SJSA1 (cell line): ENCODE data around the gene IFITM5. TPM values are rescaled to one million over a fixed set of nuclear protein-coding genes. Genes with fewer than 3 reads are reported as not detected.
"Not testable (repeated sequence)": the region's sequence is repeated elsewhere in the genome, so short reads cannot be mapped to it uniquely, and the experiment has no call there.

Source experiments
- DNase-seq, 2 experiments: peaks; one replicate each; pipeline ENCODE4 v3.0.0-alpha.2; 2015 to 2020; ENCODE audit warnings: low spot score in 2 of 2, low read depth in 1 of 2
- H3K27ac ChIP-seq: fragments of 250-450 bp; sonication (Bioruptor Pico); 2 replicates; pipeline ENCODE4 v1.5.1; 2020; ENCODE audit warnings: mild to moderate bottlenecking, moderate library complexity
- H3K27me3 ChIP-seq: fragments of 250-450 bp; sonication (Bioruptor Pico); replicated peaks from 2 replicates; pipeline ENCODE4 v1.5.1; 2020; ENCODE audit warnings: mild to moderate bottlenecking, moderate library complexity
- H3K36me3 ChIP-seq: fragments of 250-450 bp; sonication (Bioruptor Pico); 2 replicates; pipeline ENCODE4 v1.5.1; 2020; ENCODE audit warnings: mild to moderate bottlenecking
- H3K4me1 ChIP-seq: fragments of 250-450 bp; sonication (Bioruptor Pico); replicated peaks from 2 replicates; pipeline ENCODE4 v1.6.1; 2021; ENCODE audit warnings: mild to moderate bottlenecking
- H3K4me3 ChIP-seq: fragments of 250-450 bp; sonication (Bioruptor Pico); 2 replicates; pipeline ENCODE4 v1.5.1; 2020; ENCODE audit warnings: mild to moderate bottlenecking
- H3K9me3 ChIP-seq: fragments of 250-450 bp; sonication (Bioruptor Pico); replicated peaks from 2 replicates; pipeline ENCODE4 v1.5.1; 2020; ENCODE audit warnings: mild to moderate bottlenecking
- total RNA-seq: library from RNA; depleted of rRNA; stranded (reverse); fragments of >200 nt; shearing (Covaris generic); gene quantifications from 2 replicates; pipeline ENCODE4 v1.2.3, GENCODE V29; 2014

The IFITM5 gene
- total RNA-seq, 1 experiment from 2014 or later: not detected

GRCh38 chr11:271319-271715, 28.0 kb downstream of the IFITM5 start:
- no peaks in the 10 kb centered on the region for H3K9me3 ChIP-seq
- no peak overlapping the region for H3K4me3 ChIP-seq
- no peaks in the 10 kb centered on the region for H3K36me3 ChIP-seq
- peaks cover 7% of the 10 kb centered on the region for H3K27me3 ChIP-seq
- no peak overlapping the region for H3K27ac ChIP-seq
- DNase-seq: peak in 1 of 2 experiments; percentile 35
- H3K4me1 ChIP-seq: peaks cover 18% of the 10 kb centered on the region

GRCh38 chr11:270451-271318, 28.6 kb downstream of the IFITM5 start:
- H3K4me1 ChIP-seq: peaks cover 18% of the 10 kb centered on the region

DNA sequence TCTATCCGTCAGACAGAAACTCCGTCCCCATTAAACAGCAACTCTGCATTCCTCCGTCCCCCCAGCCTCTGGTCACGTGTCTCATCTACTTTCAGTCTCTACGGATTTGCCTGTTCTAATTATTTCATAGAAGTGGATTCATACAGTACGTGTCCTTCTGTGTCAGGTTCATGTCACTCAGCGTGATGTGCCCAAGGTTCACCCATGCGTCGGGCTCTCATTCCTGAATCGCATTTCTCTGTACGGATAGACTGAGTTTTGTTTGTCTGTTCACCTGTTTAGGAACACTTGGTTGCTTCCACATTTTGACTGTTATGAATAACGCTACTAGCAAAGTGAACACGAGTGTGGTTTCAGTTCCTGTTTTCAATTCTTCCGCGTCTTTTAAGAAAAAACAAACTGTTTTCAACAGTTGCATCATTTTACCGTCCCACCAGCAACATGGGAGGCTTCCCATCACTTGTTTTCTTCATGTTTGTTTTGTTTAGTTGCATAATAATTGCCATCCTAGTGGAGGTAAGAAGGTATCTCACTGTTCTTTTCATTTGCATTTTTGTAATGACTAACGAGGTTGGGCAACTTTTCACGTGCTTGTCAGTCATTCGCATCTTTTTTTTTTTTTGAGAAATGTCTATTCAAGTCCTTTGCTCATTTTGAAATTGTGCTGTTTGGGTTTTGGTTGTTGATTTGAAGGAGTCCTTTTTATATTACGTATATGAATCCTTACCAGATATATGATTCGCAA, 30.0 kb downstream of the IFITM5 start:
- DNase-seq: no peak
- H3K36me3 ChIP-seq: no peaks in the 10 kb centered on the region
- H3K27ac ChIP-seq: peak overlapping the region; percentile 20; the same call in 1 of the 2 replicates
- no peaks in the 10 kb centered on the region for H3K9me3 ChIP-seq
- peak overlapping the region; percentile 17 for H3K4me3 ChIP-seq
- H3K27me3 ChIP-seq: 0 out of 2 replicates have a peak, but pooled peaks cover 5% of the 10 kb centered on the region
- peaks cover 18% of the 10 kb centered on the region for H3K4me1 ChIP-seq

More at GRCh38 chr11:270451-271318, 28.6 kb downstream of the IFITM5 start:
- Histone ChIP-seq H3K36me3 (no peaks in the 10 kb centered on the region), H3K27ac (no peak overlapping the region), H3K9me3 (no peaks in the 10 kb centered on the region), H3K4me3 (no peak overlapping the region), H3K27me3 (peaks cover 7% of the 10 kb centered on the region; the same call in 1 of the 2 replicates)
- DNase-seq: peak in 1 of 2 experiments; percentile 39

GRCh38 chr11:268716-269145, 30.6 kb downstream of the IFITM5 start:
- not testable (repeated sequence) for H3K36me3 ChIP-seq, H3K27me3 ChIP-seq, H3K27ac ChIP-seq, H3K9me3 ChIP-seq
- peaks cover 18% of the 10 kb centered on the region for H3K4me1 ChIP-seq
- peak; percentile 83 to 84 for DNase-seq
- H3K4me3 ChIP-seq: peak overlapping the region; percentile 17

- Histone ChIP-seq H3K9me3 (no peaks in the 10 kb centered on the region), H3K4me1 (peaks cover 18% of the 10 kb centered on the region), H3K36me3 (no peaks in the 10 kb centered on the region), H3K27me3 (no peaks in the 10 kb centered on the region), H3K4me3 (no peak overlapping the region), H3K27ac (no peak overlapping the region)
- DNase-seq: no peak
These were observed 31.8 kb downstream of the IFITM5 start for GRCh38 chr11:267491-267994.

DNA sequence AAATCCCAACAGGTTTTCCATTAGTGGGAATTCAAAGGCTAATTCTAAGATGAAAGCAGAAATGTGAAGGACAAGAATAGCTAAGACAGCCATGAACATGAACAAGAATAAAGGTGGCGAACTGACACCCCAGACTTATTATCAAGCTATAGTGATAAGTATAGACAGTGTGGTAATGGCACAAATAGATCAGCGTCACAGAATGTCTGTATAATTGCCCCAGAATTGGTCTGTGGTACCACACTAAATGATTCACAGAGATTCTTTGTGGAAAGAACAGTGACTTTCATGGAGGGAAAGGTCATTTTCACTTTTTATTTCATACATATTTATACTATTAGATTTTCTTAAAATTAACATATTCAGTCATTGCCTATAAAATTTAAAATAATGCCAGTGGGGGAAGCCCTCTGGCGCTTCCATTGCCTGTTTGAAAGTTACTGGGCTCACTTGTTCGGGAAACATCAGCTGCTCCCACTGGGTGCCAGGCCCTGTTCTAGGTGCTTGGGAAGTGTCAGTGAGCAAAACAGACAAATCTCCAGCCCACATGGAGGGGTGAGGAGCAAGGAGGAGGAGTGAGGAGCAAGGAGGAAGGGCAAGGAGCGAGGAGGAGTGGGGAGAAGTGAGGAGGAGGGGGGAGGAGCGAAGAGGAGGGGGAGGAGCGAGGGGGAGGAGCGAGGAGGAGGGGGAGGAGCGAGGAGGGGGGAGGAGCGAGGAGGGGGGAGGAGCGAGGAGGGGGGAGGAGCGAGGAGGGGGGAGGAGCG, 32.5 kb downstream of the IFITM5 start:
- Histone ChIP-seq H3K4me3 (no peak overlapping the region), H3K36me3 (no peaks in the 10 kb centered on the region), H3K27ac (no peak overlapping the region), H3K9me3 (no peaks in the 10 kb centered on the region), H3K4me1 (peaks cover 18% of the 10 kb centered on the region), H3K27me3 (no peaks in the 10 kb centered on the region)
- no peak for DNase-seq

DNA sequence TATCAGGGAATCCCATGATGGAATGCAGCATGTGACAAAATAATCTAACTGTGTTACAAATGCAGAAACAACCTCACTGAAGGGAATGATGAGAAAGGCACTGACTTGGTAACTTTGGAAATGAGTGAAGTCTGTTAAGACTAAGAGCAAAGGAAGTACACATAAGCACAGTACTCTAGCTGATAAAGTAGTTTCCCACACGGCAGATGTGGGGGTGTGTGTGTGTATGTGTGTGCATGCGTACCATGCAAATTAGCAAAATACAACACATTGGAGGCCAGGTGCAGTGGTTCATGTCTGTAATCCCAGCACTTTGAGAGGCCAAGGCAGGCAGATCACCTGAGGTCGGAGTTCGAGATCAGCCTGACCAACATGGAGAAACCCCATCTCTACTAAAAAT, 37.7 kb downstream of the IFITM5 start:
- H3K4me3 ChIP-seq: no peak overlapping the region
- no peaks in the 10 kb centered on the region for H3K4me1 ChIP-seq
- DNase-seq: no peak
- no peaks in the 10 kb centered on the region for H3K27me3 ChIP-seq
- H3K36me3 ChIP-seq: no peaks in the 10 kb centered on the region
- no peak overlapping the region for H3K27ac ChIP-seq
- no peaks in the 10 kb centered on the region for H3K9me3 ChIP-seq

DNA sequence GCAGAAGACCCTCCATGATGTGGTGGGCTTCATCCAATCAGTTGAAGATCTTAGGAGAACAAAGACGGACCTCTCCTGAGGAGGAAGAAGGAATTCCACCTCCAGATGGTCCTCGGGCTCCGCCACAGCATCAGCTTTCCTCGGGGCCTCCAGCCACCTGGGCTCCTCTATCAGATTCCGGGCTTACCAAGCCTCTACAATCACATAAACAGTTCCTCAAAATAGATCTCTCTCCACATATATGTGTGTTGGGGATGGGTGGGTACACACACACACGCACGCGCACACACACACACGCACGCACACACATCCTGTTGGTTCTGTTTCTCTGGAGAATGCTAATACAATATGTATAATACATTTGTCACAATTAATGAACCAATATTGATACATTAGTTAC, 39.9 kb downstream of the IFITM5 start:
- H3K27me3 ChIP-seq: no peaks in the 10 kb centered on the region
- no peak overlapping the region for H3K4me3 ChIP-seq
- no peaks in the 10 kb centered on the region for H3K36me3 ChIP-seq
- H3K4me1 ChIP-seq: no peaks in the 10 kb centered on the region
- H3K27ac ChIP-seq: no peak overlapping the region
- H3K9me3 ChIP-seq: no peaks in the 10 kb centered on the region
- no peak for DNase-seq

DNA sequence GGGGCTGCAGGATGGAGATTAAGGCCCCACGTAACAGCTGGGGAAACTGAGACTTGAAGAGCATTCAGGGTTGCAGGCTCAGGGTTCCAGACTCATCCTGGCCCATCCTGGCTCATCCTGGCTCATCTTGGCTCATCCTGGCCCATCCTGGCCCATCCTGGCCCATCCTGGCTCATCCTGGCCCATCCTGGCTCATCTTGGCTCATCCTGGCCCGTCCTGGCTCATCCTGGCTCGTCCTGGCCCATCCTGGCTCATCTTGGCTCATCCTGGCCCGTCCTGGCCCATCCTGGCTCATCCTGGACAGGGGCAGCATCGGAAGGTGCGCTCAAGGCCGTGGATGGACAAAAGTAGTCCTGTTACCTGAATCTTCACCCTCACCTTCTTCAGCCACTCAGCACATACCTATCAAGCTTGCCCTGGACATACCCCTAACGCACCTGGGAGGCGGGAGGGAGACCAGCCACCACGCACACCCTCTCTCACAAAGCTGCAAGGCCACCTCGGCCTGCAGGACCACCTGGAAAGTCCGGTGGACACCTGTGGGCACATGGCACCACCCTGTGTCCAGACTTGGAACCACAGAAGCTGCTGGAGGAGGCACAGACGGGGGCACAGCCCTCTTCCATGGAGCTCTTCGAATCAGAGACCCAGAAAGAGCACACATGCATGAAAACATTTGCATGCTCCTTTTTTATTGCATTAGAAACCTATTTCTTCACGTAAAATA, 41.4 kb downstream of the IFITM5 start:
- Histone ChIP-seq H3K27ac (no peak overlapping the region), H3K36me3 (peaks cover 10% of the 10 kb centered on the region), H3K4me3 (no peak overlapping the region), H3K4me1 (no peaks in the 10 kb centered on the region), H3K9me3 (no peaks in the 10 kb centered on the region), H3K27me3 (no peaks in the 10 kb centered on the region)
- no peak for DNase-seq

DNA sequence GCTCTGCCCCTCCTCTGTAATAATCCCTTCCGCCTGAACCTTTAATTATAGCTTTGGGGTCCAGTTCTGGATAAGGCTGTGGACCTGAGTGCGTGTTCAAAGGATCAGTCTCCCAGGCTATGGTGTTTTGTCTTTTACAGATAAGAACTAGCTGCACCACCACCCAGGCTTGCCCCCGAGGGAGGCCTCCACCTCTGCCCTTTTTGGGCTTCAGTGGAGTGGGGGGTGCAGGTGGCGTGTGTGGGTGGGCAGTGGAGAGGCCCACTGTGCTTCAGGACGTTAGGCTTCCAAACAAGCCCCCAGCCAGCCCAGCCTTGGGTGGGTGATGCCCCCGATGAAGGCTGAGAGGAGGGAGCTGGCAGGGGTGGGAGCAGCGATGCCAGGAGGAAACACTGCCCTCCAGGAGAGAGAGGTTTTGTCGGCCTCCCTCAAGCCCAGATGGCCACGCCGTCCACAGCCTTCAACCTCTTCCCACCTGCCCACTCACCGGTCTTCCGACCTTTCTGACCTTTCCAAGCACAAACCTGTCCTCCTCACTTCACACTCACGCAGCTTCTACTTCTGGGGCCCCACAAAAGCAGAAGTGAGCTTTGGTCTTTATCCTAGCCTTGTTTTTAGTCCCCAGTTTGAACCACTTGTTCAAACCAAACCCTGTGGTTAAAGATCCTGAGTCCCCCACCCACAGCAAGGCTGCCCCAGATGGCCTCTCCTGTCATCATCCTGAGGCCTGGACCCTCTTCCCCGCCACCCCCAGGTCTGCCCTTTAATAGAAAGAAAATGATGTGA, 42.2 kb downstream of the IFITM5 start:
- DNase-seq: no peak
- H3K27ac ChIP-seq: no peak overlapping the region
- H3K36me3 ChIP-seq: peaks cover 18% of the 10 kb centered on the region
- H3K4me3 ChIP-seq: no peak overlapping the region
- no peaks in the 10 kb centered on the region for H3K27me3 ChIP-seq
- H3K9me3 ChIP-seq: no peaks in the 10 kb centered on the region
- no peaks in the 10 kb centered on the region for H3K4me1 ChIP-seq

DNA sequence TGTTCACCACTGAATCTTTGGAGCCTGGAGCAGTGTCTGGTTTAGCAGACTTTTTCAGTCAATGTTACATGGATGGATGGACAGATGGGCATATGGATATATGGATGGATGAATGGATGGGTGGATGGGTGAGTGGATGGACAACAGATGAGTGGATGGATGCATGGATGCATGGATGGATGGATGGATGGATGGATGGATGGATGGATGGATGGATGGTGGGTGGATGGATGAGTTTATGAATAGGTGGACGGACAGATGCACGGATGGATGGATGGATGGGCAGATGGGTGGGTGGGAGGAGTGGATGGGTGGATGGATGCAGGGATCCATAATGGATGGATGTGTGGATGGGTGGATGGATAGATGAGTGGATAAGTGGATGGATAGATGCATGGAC, 43.5 kb downstream of the IFITM5 start:
- Histone ChIP-seq H3K36me3 (peaks cover 32% of the 10 kb centered on the region), H3K4me1 (no peaks in the 10 kb centered on the region), H3K27me3 (no peaks in the 10 kb centered on the region), H3K9me3 (no peaks in the 10 kb centered on the region), H3K27ac (no peak overlapping the region), H3K4me3 (no peak overlapping the region)
- no peak for DNase-seq

- no peak overlapping the region for H3K4me3 ChIP-seq
- H3K27ac ChIP-seq: no peak overlapping the region
- H3K27me3 ChIP-seq: no peaks in the 10 kb centered on the region
- no peaks in the 10 kb centered on the region for H3K9me3 ChIP-seq
- H3K36me3 ChIP-seq: peaks cover 38% of the 10 kb centered on the region
- no peak for DNase-seq
- H3K4me1 ChIP-seq: no peaks in the 10 kb centered on the region
These were observed 44.1 kb downstream of the IFITM5 start for GRCh38 chr11:255176-255575.
